SK-N-SH (cell line): Measurements from ENCODE around the gene PCDH1. TPM values are rescaled to one million over a fixed set of nuclear protein-coding genes. Genes with fewer than 3 reads are reported as not detected.

Experiments used
- CTCF ChIA-PET: fragments of 300-600, 350-600 bp; formaldehyde crosslinking; extraction: SDS; loops from one replicate; lab custom pipeline; 2021; lab: Yijun Ruan, JAX
- POLR2A ChIA-PET: fragments of 350-600 bp; sonication (Branson Sonifier 250); formaldehyde crosslinking; extraction: SDS; loops from one replicate; lab custom pipeline; 2020; ENCODE audit warnings: antibody characterized with exemption, inconsistent platforms; lab: Yijun Ruan, JAX
- DNase-seq: peaks from one replicate; pipeline ENCODE4 v3.0.0; 2012
- H2AFZ ChIP-seq: fragments of 200-600 bp; sonication (generic); 2 replicates; pipeline ENCODE4 v1.8.1; 2016; ENCODE audit warnings: antibody characterized with exemption, mild to moderate bottlenecking, low read depth
- H3F3A ChIP-seq: fragments of 200-600 bp; sonication (generic); replicated peaks from 2 replicates; pipeline ENCODE3; 2016; ENCODE audit warnings: antibody characterized with exemption, mild to moderate bottlenecking; ENCODE audit not compliant: insufficient read depth
- H3K27ac ChIP-seq, 2 experiments: fragments of 200-500 bp in 1 of 2; fragments of 200-600 bp in 1 of 2; sonication (Bioruptor generic) in 1 of 2; sonication (generic), shearing (Covaris generic) in 1 of 2; 2 replicates each; pipeline versions ENCODE4 v1.5.1 to v1.6.1; 2014 to 2016; ENCODE audit warnings: low read depth in 2 of 2, inconsistent platforms in 1 of 2, low read length in 1 of 2, mild to moderate bottlenecking in 1 of 2, mixed read lengths in 1 of 2
- H3K27me3 ChIP-seq: fragments of 200-600 bp; sonication (generic), shearing (Covaris generic); 2 replicates; pipeline ENCODE4 v1.6.1; 2016; ENCODE audit warnings: mixed run types; ENCODE audit not compliant: insufficient read depth
- H3K36me3 ChIP-seq, 2 experiments: fragments of 200-500 bp in 1 of 2; fragments of 200-600 bp in 1 of 2; sonication (Bioruptor generic) in 1 of 2; sonication (generic) in 1 of 2; replicated peaks in 1 of 2; 2 replicates each; pipeline versions ENCODE3 to v1.5.1; 2014 to 2016; ENCODE audit warnings: low read length in 1 of 2, mild to moderate bottlenecking in 1 of 2; ENCODE audit not compliant: insufficient read depth in 2 of 2, control insufficient read depth in 1 of 2
- H3K4me1 ChIP-seq, 2 experiments: fragments of 200-500 bp in 1 of 2; fragments of 200-600 bp in 1 of 2; sonication (Bioruptor generic) in 1 of 2; sonication (generic), shearing (Covaris generic) in 1 of 2; 2 replicates each; pipeline versions ENCODE4 v1.5.1 to v1.6.1; 2014 to 2016; ENCODE audit warnings: low read depth in 1 of 2, low read length in 1 of 2, mixed run types in 1 of 2; ENCODE audit not compliant: insufficient read depth in 2 of 2, control insufficient read depth in 1 of 2
- H3K4me2 ChIP-seq: fragments of 200-600 bp; sonication (generic), shearing (Covaris generic); 2 replicates; pipeline ENCODE4 v1.6.1; 2017; ENCODE audit warnings: mixed run types
- H3K4me3 ChIP-seq, 2 experiments: fragments of 200-500 bp in 1 of 2; fragments of 200-600 bp in 1 of 2; sonication (Bioruptor generic) in 1 of 2; sonication (generic), shearing (Covaris generic) in 1 of 2; 2 replicates each; pipeline versions ENCODE4 v1.5.1 to v1.8.1; 2014 to 2016; ENCODE audit warnings: low read depth in 2 of 2, inconsistent platforms in 1 of 2, low read length in 1 of 2, mild to moderate bottlenecking in 1 of 2, mixed read lengths in 1 of 2, moderate library complexity in 1 of 2
- H3K79me2 ChIP-seq: fragments of 200-600 bp; sonication (generic); 2 replicates; pipeline ENCODE4 v1.8.1; 2017; ENCODE audit warnings: mild to moderate bottlenecking; ENCODE audit not compliant: insufficient read depth
- H3K9ac ChIP-seq: fragments of 200-600 bp; sonication (generic); 2 replicates; pipeline ENCODE4 v1.6.1; 2017; ENCODE audit warnings: mixed run types
- H3K9me2 ChIP-seq: fragments of 200-600 bp; sonication (generic); 2 replicates; pipeline ENCODE4 v1.6.1; 2017; ENCODE audit warnings: mixed run types
- H3K9me3 ChIP-seq: fragments of 200-600 bp; sonication (generic); 2 replicates; pipeline ENCODE4 v1.6.1; 2017; ENCODE audit warnings: mixed run types, mild to moderate bottlenecking, moderate library complexity
- H4K20me1 ChIP-seq: fragments of 200-600 bp; sonication (generic); 2 replicates; pipeline ENCODE4 v1.6.1; 2017; ENCODE audit warnings: mild to moderate bottlenecking, mixed run types; ENCODE audit not compliant: insufficient read depth
- CHD2 ChIP-seq: fragments of 150-350 bp; IDR thresholded peaks from 2 replicates; pipeline ENCODE4 v1.6.1; 2018; ENCODE audit warnings: low read length; ENCODE audit not compliant: partially characterized antibody
- CTCF ChIP-seq: fragments of 200-600 bp; sonication (generic); IDR thresholded peaks from 2 replicates; pipeline ENCODE4 v1.6.1; 2017; ENCODE audit warnings: antibody characterized with exemption, mild to moderate bottlenecking, moderate library complexity
- EP300 ChIP-seq, 2 experiments: IDR thresholded peaks; 2 replicates each; pipeline versions ENCODE4 v1.4.0 to v1.6.1; 2012; ENCODE audit warnings: borderline replicate concordance in 1 of 2, low read depth in 1 of 2, low read length in 1 of 2
- EZH2phosphoT487 ChIP-seq: fragments of 200-600 bp; sonication (generic); IDR thresholded peaks from 2 replicates; pipeline ENCODE4 v1.6.1; 2017; ENCODE audit warnings: low read depth, mixed run types, mild to moderate bottlenecking, antibody characterized with exemption, moderate library complexity, borderline replicate concordance
- FOXJ3 ChIP-seq: sonication (generic); formaldehyde crosslinking; IDR thresholded peaks from 2 replicates; pipeline ENCODE4 v1.5.1; 2020; ENCODE audit warnings: mild to moderate bottlenecking, missing genetic modification reagents
- FOXM1 ChIP-seq: IDR thresholded peaks from 2 replicates; pipeline ENCODE4 v1.4.0; 2012; ENCODE audit warnings: low read depth, mild to moderate bottlenecking
- MXI1 ChIP-seq: IDR thresholded peaks from 2 replicates; pipeline ENCODE4 v1.6.1; 2012; ENCODE audit warnings: mild to moderate bottlenecking, low read depth, low read length, improper control_type of control experiment
- NFIC ChIP-seq: IDR thresholded peaks from 2 replicates; pipeline ENCODE4 v1.4.0; 2012; ENCODE audit warnings: borderline replicate concordance
- NRF1 ChIP-seq: IDR thresholded peaks from 2 replicates; pipeline ENCODE4 v1.6.1; 2012; ENCODE audit warnings: low read depth, mild to moderate bottlenecking, low read length
- RCOR1 ChIP-seq: fragments of 150-350 bp; IDR thresholded peaks from 2 replicates; pipeline ENCODE4 v1.6.1; 2017; ENCODE audit warnings: antibody characterized with exemption, low read length
- REST ChIP-seq: IDR thresholded peaks from 2 replicates; pipeline ENCODE4 v1.6.1; 2012; ENCODE audit warnings: mild to moderate bottlenecking, low read depth, low read length, moderate library complexity
- RXRA ChIP-seq: IDR thresholded peaks from 2 replicates; pipeline ENCODE4 v1.4.0; 2012; ENCODE audit warnings: low read depth, mild to moderate bottlenecking, borderline replicate concordance
- SIN3A ChIP-seq: IDR thresholded peaks from 2 replicates; pipeline ENCODE4 v1.6.1; 2012; ENCODE audit warnings: low read depth, mild to moderate bottlenecking, low read length, moderate library complexity, borderline replicate concordance
- USF2 ChIP-seq: fragments of 150-350 bp; IDR thresholded peaks from 2 replicates; pipeline ENCODE4 v1.6.1; 2017; ENCODE audit warnings: antibody characterized with exemption, low read length, low read depth, borderline replicate concordance
- WGBS: methylation state at CpG from one replicate; pipeline ENCODE4 v1.1.6; 2017; ENCODE audit warnings: low lambda C conversion rate; 5-methylcytosine and 5-hydroxymethylcytosine counted together
- polyA plus RNA-seq, 3 experiments: library from polyadenylated mRNA; depleted of rRNA; stranded (reverse); fragments of >200 nt; gene quantifications; 2 replicates each; pipeline ENCODE4 v1.2.3, GENCODE V29; 2012
- TF ChIP-seq, protein P1 (sequence below): IDR thresholded peaks from 2 replicates; pipeline ENCODE4 v1.4.0; 2012; ENCODE audit warnings: low read depth, borderline replicate concordance

PCDH1 gene
- polyA plus RNA-seq, 1 of the 3 experiments (the other 2 are of a cell fraction), result 0.08 TPM

DNA sequence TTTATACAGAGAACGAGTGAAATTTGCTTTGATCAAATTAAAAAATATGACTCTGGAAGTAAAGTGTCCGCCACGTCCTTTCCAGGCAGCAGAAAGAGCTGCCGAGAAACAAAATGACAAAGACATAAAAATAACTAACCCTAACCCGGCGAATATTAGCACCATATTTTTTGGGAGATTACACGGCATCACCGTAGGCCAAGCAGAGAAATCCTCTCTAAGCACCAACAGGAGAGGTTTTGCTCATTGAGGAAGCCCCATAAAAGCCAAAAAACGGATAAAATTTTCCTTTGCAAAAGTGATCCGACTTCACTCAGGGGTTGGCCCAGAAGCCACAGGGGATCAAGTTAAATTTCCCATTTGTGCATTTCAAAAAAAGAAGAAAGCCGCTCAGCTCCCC is 70.9 kb downstream of the PCDH1 start (continued):
- TF ChIP-seq RXRA (no peak), FOXM1 (no peak), USF2 (no peak), RCOR1 (no peak), EZH2phosphoT487 (no peak), NFIC (no peak), SIN3A (no peak), MXI1 (no peak)
- TF ChIP-seq, protein P1, sequence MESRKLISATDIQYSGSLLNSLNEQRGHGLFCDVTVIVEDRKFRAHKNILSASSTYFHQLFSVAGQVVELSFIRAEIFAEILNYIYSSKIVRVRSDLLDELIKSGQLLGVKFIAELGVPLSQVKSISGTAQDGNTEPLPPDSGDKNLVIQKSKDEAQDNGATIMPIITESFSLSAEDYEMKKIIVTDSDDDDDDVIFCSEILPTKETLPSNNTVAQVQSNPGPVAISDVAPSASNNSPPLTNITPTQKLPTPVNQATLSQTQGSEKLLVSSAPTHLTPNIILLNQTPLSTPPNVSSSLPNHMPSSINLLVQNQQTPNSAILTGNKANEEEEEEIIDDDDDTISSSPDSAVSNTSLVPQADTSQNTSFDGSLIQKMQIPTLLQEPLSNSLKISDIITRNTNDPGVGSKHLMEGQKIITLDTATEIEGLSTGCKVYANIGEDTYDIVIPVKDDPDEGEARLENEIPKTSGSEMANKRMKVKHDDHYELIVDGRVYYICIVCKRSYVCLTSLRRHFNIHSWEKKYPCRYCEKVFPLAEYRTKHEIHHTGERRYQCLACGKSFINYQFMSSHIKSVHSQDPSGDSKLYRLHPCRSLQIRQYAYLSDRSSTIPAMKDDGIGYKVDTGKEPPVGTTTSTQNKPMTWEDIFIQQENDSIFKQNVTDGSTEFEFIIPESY, result no peak

DNA sequence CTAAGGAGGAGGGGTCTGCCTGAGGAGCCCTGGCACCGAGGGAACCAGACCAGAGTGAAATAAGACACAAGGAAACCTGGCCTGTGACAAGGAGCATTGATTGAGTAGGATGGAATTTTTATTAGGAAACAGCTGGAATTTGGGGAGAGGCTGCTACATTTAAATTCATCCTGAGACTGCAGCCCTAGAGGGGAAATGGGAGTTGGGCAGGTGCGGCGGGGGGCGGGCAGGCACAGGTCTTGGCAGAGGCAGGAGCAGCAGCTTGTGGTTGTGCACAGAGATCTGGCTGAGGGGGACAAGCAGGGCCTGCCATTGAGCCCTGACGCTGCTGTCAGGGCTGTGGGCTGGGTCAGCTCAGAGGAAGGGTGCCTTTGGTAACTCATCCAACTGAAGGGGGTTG is 71.6 kb downstream of the PCDH1 start:
- H3K36me3 ChIP-seq, result no peaks in the 10 kb centered on the region
- CTCF ChIA-PET, result interaction anchor here (1.1 to 8.7 kb wide), 10 partner anchors 6 to 123 kb away, joined by 3 to 72 read pairs (median 10); partner anchors contain the start of gene PCDH1
- H3K9me2 ChIP-seq, result no peaks in the 10 kb centered on the region

GRCh38 chr5:141805874-141806595 is 72.2 kb downstream of the PCDH1 start:
- CTCF ChIA-PET, result interaction anchor here (0.7 to 8.7 kb wide), 13 partner anchors 7 to 155 kb away, joined by 3 to 72 read pairs (median 6); partner anchors contain the start of gene PCDH1
- peaks cover 52% of the 10 kb centered on the region for H3K27me3 ChIP-seq

More for the DNA sequence above, 71.6 kb downstream of the PCDH1 start:
- H3K79me2 ChIP-seq, result no peaks in the 10 kb centered on the region
- no peak overlapping the region for H3K9ac ChIP-seq
- 18% methylated on average over 1 of the region's 5 CpGs for WGBS
- H4K20me1 ChIP-seq, result no peaks in the 10 kb centered on the region
- H3K27ac ChIP-seq, result no peak overlapping the region
- no peak overlapping the region for H2AFZ ChIP-seq
- no peak overlapping the region for H3K4me2 ChIP-seq
- H3K4me1 ChIP-seq, result peaks cover 0 to 10% of the 10 kb centered on the region in 2 experiments; a peak in 1 of 4 replicates
- no peaks in the 10 kb centered on the region for H3K9me3 ChIP-seq
- no peak overlapping the region for H3K4me3 ChIP-seq
- peaks cover 52% of the 10 kb centered on the region for H3K27me3 ChIP-seq
- H3F3A ChIP-seq, result no peaks in the 10 kb centered on the region
- POLR2A ChIA-PET, result no interaction called here
- no peak for DNase-seq
- TF ChIP-seq FOXJ3 (no peak), CHD2 (no peak), NRF1 (no peak), SIN3A (no peak)

More at GRCh38 chr5:141805874-141806595, 72.2 kb downstream of the PCDH1 start:
- 33% methylated on average over 9 of the region's 10 CpGs for WGBS
- H3K9me2 ChIP-seq, result no peaks in the 10 kb centered on the region
- POLR2A ChIA-PET, result no interaction called here
- H2AFZ ChIP-seq, result no peak overlapping the region
- H3K4me3 ChIP-seq, result no peak overlapping the region
- H3K9ac ChIP-seq, result no peak overlapping the region
- H4K20me1 ChIP-seq, result no peaks in the 10 kb centered on the region
- no peak for DNase-seq
- no peaks in the 10 kb centered on the region for H3F3A ChIP-seq
- no peak overlapping the region for H3K27ac ChIP-seq
- peaks cover 0 to 9% of the 10 kb centered on the region in 2 experiments; a peak in 1 of 4 replicates for H3K4me1 ChIP-seq
- no peaks in the 10 kb centered on the region for H3K79me2 ChIP-seq
- H3K4me2 ChIP-seq, result no peak overlapping the region
- H3K9me3 ChIP-seq, result no peaks in the 10 kb centered on the region
- TF ChIP-seq EP300 (IDR thresholded peaks at IDR 0.05; ENCODE audit: borderline replicate concordance in 1 of 2, low read depth in 1 of 2, low read length in 1 of 2) (no peak), FOXM1 (no peak), REST (no peak), CTCF (no peak)
- no peaks in the 10 kb centered on the region for H3K36me3 ChIP-seq
